ENCODE results near the gene DNAI1. TPM values are rescaled to one million over a fixed set of nuclear protein-coding genes. Genes with fewer than 3 reads are reported as not detected.

Gene DNAI1
- total and polyA plus RNA-seq, 10 of the 15 experiments (the other 5 are each of a cell fraction or from before 2014, with no cell fraction given) = not detected

DNA sequence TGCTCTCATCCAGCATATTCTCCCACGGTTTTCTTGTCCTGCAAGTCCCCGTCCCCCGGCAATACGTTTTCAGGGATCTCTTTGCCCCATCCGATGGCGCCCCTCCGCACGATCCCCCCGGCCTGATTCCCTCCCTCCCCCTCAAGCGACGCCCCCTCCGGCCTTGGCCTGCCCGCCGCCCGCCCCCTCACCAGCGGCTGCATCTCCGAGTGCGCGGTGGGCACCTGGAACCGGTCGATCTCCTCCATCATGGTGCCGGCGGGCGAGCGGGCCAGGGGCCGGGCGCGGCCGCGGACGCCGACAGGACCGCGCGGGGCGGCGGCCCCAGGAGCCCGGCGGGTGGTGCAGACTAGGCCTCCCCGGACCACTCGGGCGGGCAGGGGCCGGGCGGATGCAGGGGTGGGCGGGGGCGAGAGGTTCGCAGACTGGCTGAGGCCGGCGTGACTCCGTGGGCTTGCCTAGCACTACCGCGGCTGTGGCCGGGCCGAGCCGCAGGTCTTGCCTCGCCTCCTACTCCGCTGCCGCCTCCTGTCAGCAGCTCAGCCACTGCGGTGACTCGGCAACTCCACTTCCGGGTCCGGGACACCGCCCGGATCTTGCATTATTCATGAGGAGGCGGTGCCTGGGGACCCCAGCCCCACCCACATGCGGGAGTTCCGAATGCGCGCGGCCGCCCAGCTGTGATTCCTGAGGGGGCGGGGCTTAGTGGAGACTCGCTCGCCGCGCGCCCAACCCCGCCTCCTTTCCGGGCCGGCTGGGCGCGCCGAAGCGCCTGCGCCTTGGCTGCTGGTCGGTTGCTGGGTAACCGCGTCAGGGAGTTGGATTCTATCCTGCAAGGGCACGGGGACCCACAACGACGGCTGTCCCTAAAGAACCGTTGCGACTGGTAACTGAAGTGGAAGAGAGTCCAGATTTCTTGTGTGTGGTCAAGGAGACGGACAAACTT, at the start of gene DNAI1, which contains the start of gene FAM219A (continued):
- TF ChIP-seq PML (IDR thresholded peaks at IDR 0.05; ENCODE audit: low read length) = no peak
- TF ChIP-seq SREBF1 (IDR thresholded peaks at IDR 0.05; ENCODE audit: low read length) = no peak
- no peak for TF ChIP-seq ZNF24 (IDR thresholded peaks at IDR 0.05)
- 0 out of 2 replicates have a peak, but pooled peaks have one; percentile 36 for TF ChIP-seq CREB1 (IDR thresholded peaks at IDR 0.05; ENCODE audit: low read depth)
- TF ChIP-seq SP1 (IDR thresholded peaks at IDR 0.05; ENCODE audit: low read depth, low read length) = no peak
- no peak for TF ChIP-seq MTA3 (IDR thresholded peaks at IDR 0.05; ENCODE audit: borderline replicate concordance, low read length)
- no peak for TF ChIP-seq CBFB (IDR thresholded peaks at IDR 0.05; ENCODE audit: low read depth)
- TF ChIP-seq BHLHE40 (IDR thresholded peaks at IDR 0.05; ENCODE audit: borderline replicate concordance in 1 of 2, low read depth in 2 of 2, low read length in 1 of 2) = peak in 1 of 2 experiments; percentile 39; a peak in 1 of 4 replicates
- TF ChIP-seq ZNF217 (IDR thresholded peaks at IDR 0.05) = no peak
- TF ChIP-seq, protein P1, sequence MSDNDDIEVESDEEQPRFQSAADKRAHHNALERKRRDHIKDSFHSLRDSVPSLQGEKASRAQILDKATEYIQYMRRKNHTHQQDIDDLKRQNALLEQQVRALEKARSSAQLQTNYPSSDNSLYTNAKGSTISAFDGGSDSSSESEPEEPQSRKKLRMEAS (IDR thresholded peaks at IDR 0.05; ENCODE audit: low read depth, low read length) = no peak
- no peak for TF ChIP-seq YBX1 (IDR thresholded peaks at IDR 0.05)
- TF ChIP-seq RBBP5 (conservative IDR thresholded peaks at IDR 0.05) = no peak
- TF ChIP-seq SUPT20H (IDR thresholded peaks at IDR 0.05; ENCODE audit: borderline replicate concordance, control insufficient read depth, low read depth, low read length) = no peak
- TF ChIP-seq GABPA (IDR thresholded peaks at IDR 0.05; ENCODE audit: low read depth) = no peak
- TF ChIP-seq, protein P2, sequence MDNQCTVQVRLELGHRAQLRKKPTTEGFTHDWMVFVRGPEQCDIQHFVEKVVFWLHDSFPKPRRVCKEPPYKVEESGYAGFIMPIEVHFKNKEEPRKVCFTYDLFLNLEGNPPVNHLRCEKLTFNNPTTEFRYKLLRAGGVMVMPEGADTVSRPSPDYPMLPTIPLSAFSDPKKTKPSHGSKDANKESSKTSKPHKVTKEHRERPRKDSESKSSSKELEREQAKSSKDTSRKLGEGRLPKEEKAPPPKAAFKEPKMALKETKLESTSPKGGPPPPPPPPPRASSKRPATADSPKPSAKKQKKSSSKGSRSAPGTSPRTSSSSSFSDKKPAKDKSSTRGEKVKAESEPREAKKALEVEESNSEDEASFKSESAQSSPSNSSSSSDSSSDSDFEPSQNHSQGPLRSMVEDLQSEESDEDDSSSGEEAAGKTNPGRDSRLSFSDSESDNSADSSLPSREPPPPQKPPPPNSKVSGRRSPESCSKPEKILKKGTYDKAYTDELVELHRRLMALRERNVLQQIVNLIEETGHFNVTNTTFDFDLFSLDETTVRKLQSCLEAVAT (IDR thresholded peaks at IDR 0.05) = no peak
- TF ChIP-seq IRF4 (IDR thresholded peaks at IDR 0.05; ENCODE audit: low read depth, low read length) = no peak
- no peak for TF ChIP-seq MYB (IDR thresholded peaks at IDR 0.05; ENCODE audit: borderline replicate concordance, low read depth, low read length)
- TF ChIP-seq TCF12 (IDR thresholded peaks at IDR 0.05; ENCODE audit: low read depth, low read length) = 0 out of 2 replicates have a peak, but pooled peaks have one; percentile 39
- TF ChIP-seq, protein P3, sequence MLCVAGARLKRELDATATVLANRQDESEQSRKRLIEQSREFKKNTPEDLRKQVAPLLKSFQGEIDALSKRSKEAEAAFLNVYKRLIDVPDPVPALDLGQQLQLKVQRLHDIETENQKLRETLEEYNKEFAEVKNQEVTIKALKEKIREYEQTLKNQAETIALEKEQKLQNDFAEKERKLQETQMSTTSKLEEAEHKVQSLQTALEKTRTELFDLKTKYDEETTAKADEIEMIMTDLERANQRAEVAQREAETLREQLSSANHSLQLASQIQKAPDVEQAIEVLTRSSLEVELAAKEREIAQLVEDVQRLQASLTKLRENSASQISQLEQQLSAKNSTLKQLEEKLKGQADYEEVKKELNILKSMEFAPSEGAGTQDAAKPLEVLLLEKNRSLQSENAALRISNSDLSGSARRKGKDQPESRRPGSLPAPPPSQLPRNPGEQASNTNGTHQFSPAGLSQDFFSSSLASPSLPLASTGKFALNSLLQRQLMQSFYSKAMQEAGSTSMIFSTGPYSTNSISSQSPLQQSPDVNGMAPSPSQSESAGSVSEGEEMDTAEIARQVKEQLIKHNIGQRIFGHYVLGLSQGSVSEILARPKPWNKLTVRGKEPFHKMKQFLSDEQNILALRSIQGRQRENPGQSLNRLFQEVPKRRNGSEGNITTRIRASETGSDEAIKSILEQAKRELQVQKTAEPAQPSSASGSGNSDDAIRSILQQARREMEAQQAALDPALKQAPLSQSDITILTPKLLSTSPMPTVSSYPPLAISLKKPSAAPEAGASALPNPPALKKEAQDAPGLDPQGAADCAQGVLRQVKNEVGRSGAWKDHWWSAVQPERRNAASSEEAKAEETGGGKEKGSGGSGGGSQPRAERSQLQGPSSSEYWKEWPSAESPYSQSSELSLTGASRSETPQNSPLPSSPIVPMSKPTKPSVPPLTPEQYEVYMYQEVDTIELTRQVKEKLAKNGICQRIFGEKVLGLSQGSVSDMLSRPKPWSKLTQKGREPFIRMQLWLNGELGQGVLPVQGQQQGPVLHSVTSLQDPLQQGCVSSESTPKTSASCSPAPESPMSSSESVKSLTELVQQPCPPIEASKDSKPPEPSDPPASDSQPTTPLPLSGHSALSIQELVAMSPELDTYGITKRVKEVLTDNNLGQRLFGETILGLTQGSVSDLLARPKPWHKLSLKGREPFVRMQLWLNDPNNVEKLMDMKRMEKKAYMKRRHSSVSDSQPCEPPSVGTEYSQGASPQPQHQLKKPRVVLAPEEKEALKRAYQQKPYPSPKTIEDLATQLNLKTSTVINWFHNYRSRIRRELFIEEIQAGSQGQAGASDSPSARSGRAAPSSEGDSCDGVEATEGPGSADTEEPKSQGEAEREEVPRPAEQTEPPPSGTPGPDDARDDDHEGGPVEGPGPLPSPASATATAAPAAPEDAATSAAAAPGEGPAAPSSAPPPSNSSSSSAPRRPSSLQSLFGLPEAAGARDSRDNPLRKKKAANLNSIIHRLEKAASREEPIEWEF (IDR thresholded peaks at IDR 0.05; ENCODE audit: insufficient replicate concordance, low read depth, low read length) = no peak
- TF ChIP-seq, protein P4, sequence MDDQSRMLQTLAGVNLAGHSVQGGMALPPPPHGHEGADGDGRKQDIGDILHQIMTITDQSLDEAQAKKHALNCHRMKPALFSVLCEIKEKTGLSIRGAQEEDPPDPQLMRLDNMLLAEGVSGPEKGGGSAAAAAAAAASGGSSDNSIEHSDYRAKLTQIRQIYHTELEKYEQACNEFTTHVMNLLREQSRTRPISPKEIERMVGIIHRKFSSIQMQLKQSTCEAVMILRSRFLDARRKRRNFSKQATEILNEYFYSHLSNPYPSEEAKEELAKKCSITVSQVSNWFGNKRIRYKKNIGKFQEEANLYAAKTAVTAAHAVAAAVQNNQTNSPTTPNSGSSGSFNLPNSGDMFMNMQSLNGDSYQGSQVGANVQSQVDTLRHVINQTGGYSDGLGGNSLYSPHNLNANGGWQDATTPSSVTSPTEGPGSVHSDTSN (IDR thresholded peaks at IDR 0.05; ENCODE audit: insufficient replicate concordance, low read depth, low read length) = no peak
- TF ChIP-seq ZSCAN29 (IDR thresholded peaks at IDR 0.05) = no peak
- TF ChIP-seq SRF (IDR thresholded peaks at IDR 0.05; ENCODE audit: low read depth in 2 of 2, low read length in 2 of 2) = 0 out of 4 replicates have a peak, but pooled peaks of 1 of the 2 experiments have one; percentile 3
- TF ChIP-seq ZNF384 (IDR thresholded peaks at IDR 0.05; ENCODE audit: borderline replicate concordance, low read depth, low read length) = no peak

Measured in GM12878 (cell line).